ENCODE data around the gene ANGPTL2.

Gene ANGPTL2

DNA sequence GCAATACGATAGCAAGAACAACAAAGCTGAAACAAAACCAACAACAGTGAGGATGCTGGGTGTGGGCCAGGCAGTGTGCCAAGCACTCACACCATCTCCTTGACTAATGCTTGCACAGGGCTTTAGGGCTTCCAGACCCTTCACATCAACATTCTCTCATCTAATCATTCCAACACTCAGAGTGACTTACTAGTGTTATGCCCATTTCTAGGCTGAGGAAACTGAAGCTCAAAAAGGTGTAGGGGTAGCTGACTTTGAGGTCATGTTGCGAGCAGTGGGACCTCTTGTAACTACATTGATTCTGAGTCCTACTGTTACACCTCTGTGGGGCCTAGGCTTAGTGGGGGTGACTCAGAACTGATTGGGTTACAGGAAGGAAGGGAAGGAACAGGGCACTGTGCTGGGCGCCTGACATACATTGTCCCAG, 9.7 kb downstream of the ANGPTL2 start (continued):
- TF ChIP-seq TSHZ2 (CRISPR knock-in tag; IDR thresholded peaks at IDR 0.05) (no peak), ZNF8 (CRISPR knock-in tag; IDR thresholded peaks at IDR 0.05) (no peak), PPARA (CRISPR knock-in tag; IDR thresholded peaks at IDR 0.05; ENCODE audit: borderline replicate concordance) (no peak), ZFP3 (CRISPR knock-in tag; IDR thresholded peaks at IDR 0.05) (no peak)
- TF ChIP-seq, protein P1, sequence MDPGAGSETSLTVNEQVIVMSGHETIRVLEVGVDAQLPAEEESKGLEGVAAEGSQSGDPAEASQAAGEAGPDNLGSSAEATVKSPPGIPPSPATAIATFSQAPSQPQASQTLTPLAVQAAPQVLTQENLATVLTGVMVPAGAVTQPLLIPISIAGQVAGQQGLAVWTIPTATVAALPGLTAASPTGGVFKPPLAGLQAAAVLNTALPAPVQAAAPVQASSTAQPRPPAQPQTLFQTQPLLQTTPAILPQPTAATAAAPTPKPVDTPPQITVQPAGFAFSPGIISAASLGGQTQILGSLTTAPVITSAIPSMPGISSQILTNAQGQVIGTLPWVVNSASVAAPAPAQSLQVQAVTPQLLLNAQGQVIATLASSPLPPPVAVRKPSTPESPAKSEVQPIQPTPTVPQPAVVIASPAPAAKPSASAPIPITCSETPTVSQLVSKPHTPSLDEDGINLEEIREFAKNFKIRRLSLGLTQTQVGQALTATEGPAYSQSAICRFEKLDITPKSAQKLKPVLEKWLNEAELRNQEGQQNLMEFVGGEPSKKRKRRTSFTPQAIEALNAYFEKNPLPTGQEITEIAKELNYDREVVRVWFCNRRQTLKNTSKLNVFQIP (CRISPR knock-in tag; IDR thresholded peaks at IDR 0.05; ENCODE audit: borderline replicate concordance, low read depth): no peak
- TF ChIP-seq, protein P2, sequence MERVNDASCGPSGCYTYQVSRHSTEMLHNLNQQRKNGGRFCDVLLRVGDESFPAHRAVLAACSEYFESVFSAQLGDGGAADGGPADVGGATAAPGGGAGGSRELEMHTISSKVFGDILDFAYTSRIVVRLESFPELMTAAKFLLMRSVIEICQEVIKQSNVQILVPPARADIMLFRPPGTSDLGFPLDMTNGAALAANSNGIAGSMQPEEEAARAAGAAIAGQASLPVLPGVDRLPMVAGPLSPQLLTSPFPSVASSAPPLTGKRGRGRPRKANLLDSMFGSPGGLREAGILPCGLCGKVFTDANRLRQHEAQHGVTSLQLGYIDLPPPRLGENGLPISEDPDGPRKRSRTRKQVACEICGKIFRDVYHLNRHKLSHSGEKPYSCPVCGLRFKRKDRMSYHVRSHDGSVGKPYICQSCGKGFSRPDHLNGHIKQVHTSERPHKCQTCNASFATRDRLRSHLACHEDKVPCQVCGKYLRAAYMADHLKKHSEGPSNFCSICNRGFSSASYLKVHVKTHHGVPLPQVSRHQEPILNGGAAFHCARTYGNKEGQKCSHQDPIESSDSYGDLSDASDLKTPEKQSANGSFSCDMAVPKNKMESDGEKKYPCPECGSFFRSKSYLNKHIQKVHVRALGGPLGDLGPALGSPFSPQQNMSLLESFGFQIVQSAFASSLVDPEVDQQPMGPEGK (CRISPR knock-in tag; IDR thresholded peaks at IDR 0.05; ENCODE audit: borderline replicate concordance): no peak

DNA sequence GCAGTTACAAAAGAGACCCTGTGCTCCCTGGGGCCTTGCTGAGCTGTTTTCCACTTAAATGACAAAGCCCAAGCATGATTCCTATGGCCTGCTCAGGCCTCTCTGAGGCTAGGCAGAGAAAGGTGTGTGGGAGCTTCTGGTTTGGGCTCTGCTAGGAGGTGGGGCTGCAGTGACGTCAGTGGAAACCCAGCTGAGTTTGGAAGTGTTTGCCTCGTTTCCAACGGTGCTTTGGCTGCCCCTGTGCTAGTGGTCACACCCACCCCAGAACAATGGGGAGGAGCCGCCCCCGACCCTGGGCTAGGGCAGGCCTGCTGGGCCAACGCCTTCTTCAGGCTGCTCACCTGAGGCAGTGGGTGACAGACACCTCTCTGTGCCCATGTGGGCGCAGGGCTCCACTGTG, 10.4 kb downstream of the ANGPTL2 start:
- TF ChIP-seq ZNF8 (CRISPR knock-in tag; IDR thresholded peaks at IDR 0.05): no peak
- no peak for TF ChIP-seq ZFP3 (CRISPR knock-in tag; IDR thresholded peaks at IDR 0.05)
- no peak for TF ChIP-seq BACH2 (CRISPR knock-in tag; IDR thresholded peaks at IDR 0.05; ENCODE audit: borderline replicate concordance)
- no peak for TF ChIP-seq PPARA (CRISPR knock-in tag; IDR thresholded peaks at IDR 0.05; ENCODE audit: borderline replicate concordance)
- TF ChIP-seq SNAI2 (CRISPR knock-in tag; IDR thresholded peaks at IDR 0.05): no peak
- TF ChIP-seq CSDC2 (CRISPR knock-in tag; IDR thresholded peaks at IDR 0.05): no peak
- TF ChIP-seq CREB5 (CRISPR knock-in tag; IDR thresholded peaks at IDR 0.05; ENCODE audit: low read depth): no peak
- no peak for TF ChIP-seq ARNTL (CRISPR knock-in tag; IDR thresholded peaks at IDR 0.05; ENCODE audit: borderline replicate concordance, low read depth)
- TF ChIP-seq, protein P3, sequence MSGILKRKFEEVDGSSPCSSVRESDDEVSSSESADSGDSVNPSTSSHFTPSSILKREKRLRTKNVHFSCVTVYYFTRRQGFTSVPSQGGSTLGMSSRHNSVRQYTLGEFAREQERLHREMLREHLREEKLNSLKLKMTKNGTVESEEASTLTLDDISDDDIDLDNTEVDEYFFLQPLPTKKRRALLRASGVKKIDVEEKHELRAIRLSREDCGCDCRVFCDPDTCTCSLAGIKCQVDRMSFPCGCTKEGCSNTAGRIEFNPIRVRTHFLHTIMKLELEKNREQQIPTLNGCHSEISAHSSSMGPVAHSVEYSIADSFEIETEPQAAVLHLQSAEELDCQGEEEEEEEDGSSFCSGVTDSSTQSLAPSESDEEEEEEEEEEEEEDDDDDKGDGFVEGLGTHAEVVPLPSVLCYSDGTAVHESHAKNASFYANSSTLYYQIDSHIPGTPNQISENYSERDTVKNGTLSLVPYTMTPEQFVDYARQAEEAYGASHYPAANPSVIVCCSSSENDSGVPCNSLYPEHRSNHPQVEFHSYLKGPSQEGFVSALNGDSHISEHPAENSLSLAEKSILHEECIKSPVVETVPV (CRISPR knock-in tag; IDR thresholded peaks at IDR 0.05): no peak
- TF ChIP-seq ISL1 (CRISPR knock-in tag; IDR thresholded peaks at IDR 0.05): no peak
- TF ChIP-seq, protein P2 (CRISPR knock-in tag; IDR thresholded peaks at IDR 0.05; ENCODE audit: borderline replicate concordance): no peak
- no peak for TF ChIP-seq TOX (CRISPR knock-in tag; IDR thresholded peaks at IDR 0.05; ENCODE audit: borderline replicate concordance)
- no peak for ATAC-seq

DNA sequence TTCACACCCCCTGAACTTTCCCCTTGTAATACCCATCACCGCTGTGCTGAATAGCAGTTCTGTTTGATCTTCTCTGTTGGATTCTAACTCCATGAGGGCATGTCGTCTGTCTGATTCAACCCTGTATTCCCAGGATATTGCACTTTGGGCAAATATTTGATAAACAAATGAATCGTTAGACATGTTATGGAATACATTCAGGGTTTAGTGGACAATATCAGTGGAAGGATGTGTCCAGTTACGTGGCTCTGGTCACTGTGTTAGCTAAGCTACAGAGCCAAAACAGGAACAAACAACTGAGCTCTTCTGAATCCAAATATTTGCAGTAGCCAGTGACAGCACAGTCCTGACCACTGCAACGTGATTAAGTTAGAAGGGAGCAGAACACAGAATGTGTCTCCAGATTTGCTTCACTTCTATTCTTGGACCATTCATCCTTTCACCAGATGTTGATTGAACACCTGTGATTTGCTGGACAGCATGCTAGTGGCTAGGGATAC, 13.2 kb downstream of the ANGPTL2 start:
- TF ChIP-seq ZNF565 (CRISPR knock-in tag; conservative IDR thresholded peaks at IDR 0.05; ENCODE audit: low read depth): no peak
- no peak for TF ChIP-seq ZFP3 (CRISPR knock-in tag; IDR thresholded peaks at IDR 0.05)
- TF ChIP-seq, protein P2 (CRISPR knock-in tag; IDR thresholded peaks at IDR 0.05; ENCODE audit: borderline replicate concordance): no peak
- no peak for TF ChIP-seq GLIS3 (CRISPR knock-in tag; IDR thresholded peaks at IDR 0.05)
- TF ChIP-seq TSHZ2 (CRISPR knock-in tag; IDR thresholded peaks at IDR 0.05): no peak
- TF ChIP-seq OSR1 (CRISPR knock-in tag; IDR thresholded peaks at IDR 0.05): no peak
- no peak for TF ChIP-seq TCF4 (CRISPR knock-in tag; IDR thresholded peaks at IDR 0.05; ENCODE audit: borderline replicate concordance)
- no peak for TF ChIP-seq ARNTL (CRISPR knock-in tag; IDR thresholded peaks at IDR 0.05; ENCODE audit: borderline replicate concordance, low read depth)
- TF ChIP-seq PPARA (CRISPR knock-in tag; IDR thresholded peaks at IDR 0.05; ENCODE audit: borderline replicate concordance): no peak
- no peak for ATAC-seq
